ENCODE measurements around the gene GNG12.

DNA sequence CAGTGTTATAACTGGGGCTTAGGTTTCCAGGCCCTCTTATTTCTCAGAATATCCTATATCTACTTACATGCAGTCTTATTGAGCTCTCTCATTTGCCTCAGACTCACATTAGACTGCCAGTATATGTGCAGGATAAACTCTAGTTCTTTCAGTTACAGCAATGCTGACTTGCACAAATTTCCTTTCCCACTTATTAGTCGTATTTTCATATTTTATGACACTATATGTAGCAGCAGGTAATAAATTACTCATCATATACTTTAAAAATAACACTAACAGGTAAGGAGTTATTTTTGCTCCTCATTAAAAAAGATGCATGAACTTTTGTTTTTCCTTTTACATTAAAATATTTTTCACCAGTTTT, 82.6 kb downstream of the GNG12 start:
- TF ChIP-seq, protein P1, sequence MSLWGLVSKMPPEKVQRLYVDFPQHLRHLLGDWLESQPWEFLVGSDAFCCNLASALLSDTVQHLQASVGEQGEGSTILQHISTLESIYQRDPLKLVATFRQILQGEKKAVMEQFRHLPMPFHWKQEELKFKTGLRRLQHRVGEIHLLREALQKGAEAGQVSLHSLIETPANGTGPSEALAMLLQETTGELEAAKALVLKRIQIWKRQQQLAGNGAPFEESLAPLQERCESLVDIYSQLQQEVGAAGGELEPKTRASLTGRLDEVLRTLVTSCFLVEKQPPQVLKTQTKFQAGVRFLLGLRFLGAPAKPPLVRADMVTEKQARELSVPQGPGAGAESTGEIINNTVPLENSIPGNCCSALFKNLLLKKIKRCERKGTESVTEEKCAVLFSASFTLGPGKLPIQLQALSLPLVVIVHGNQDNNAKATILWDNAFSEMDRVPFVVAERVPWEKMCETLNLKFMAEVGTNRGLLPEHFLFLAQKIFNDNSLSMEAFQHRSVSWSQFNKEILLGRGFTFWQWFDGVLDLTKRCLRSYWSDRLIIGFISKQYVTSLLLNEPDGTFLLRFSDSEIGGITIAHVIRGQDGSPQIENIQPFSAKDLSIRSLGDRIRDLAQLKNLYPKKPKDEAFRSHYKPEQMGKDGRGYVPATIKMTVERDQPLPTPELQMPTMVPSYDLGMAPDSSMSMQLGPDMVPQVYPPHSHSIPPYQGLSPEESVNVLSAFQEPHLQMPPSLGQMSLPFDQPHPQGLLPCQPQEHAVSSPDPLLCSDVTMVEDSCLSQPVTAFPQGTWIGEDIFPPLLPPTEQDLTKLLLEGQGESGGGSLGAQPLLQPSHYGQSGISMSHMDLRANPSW (CRISPR knock-in tag; conservative IDR thresholded peaks at IDR 0.05; ENCODE audit: low read depth) = no peak
- TF ChIP-seq, protein P2, sequence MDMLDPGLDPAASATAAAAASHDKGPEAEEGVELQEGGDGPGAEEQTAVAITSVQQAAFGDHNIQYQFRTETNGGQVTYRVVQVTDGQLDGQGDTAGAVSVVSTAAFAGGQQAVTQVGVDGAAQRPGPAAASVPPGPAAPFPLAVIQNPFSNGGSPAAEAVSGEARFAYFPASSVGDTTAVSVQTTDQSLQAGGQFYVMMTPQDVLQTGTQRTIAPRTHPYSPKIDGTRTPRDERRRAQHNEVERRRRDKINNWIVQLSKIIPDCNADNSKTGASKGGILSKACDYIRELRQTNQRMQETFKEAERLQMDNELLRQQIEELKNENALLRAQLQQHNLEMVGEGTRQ (CRISPR knock-in tag; IDR thresholded peaks at IDR 0.05) = no peak
- TF ChIP-seq ZNF423 (CRISPR knock-in tag; IDR thresholded peaks at IDR 0.05) (no peak), CTCF (IDR thresholded peaks at IDR 0.05) (no peak), OVOL2 (CRISPR knock-in tag; IDR thresholded peaks at IDR 0.05; ENCODE audit: borderline replicate concordance) (no peak), CREM (CRISPR knock-in tag; IDR thresholded peaks at IDR 0.05) (no peak), ZNF512 (CRISPR knock-in tag; IDR thresholded peaks at IDR 0.05; ENCODE audit: borderline replicate concordance) (no peak)
- TF ChIP-seq, protein P3, sequence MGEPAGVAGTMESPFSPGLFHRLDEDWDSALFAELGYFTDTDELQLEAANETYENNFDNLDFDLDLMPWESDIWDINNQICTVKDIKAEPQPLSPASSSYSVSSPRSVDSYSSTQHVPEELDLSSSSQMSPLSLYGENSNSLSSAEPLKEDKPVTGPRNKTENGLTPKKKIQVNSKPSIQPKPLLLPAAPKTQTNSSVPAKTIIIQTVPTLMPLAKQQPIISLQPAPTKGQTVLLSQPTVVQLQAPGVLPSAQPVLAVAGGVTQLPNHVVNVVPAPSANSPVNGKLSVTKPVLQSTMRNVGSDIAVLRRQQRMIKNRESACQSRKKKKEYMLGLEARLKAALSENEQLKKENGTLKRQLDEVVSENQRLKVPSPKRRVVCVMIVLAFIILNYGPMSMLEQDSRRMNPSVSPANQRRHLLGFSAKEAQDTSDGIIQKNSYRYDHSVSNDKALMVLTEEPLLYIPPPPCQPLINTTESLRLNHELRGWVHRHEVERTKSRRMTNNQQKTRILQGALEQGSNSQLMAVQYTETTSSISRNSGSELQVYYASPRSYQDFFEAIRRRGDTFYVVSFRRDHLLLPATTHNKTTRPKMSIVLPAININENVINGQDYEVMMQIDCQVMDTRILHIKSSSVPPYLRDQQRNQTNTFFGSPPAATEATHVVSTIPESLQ (CRISPR knock-in tag; IDR thresholded peaks at IDR 0.05) = no peak
